HG03558 (cell line): ENCODE results near the gene NLRX1.
A peak's percentile ranks its signal among the peaks of the same experiment; 100 is the strongest.
"Not testable (repeated sequence)": the region's sequence is repeated elsewhere in the genome, so short reads cannot be mapped to it uniquely, and the experiment has no call there.

Experiments used
- ATAC-seq: cut with Tn5 transposase; IDR thresholded peaks from one replicate; pipeline ENCODE4 v1.9.1; 2021; ENCODE audit warnings: moderate number of reproducible peaks; ENCODE audit not compliant: unreplicated experiment; ENCODE audit errors: extremely low read depth

The NLRX1 gene

DNA sequence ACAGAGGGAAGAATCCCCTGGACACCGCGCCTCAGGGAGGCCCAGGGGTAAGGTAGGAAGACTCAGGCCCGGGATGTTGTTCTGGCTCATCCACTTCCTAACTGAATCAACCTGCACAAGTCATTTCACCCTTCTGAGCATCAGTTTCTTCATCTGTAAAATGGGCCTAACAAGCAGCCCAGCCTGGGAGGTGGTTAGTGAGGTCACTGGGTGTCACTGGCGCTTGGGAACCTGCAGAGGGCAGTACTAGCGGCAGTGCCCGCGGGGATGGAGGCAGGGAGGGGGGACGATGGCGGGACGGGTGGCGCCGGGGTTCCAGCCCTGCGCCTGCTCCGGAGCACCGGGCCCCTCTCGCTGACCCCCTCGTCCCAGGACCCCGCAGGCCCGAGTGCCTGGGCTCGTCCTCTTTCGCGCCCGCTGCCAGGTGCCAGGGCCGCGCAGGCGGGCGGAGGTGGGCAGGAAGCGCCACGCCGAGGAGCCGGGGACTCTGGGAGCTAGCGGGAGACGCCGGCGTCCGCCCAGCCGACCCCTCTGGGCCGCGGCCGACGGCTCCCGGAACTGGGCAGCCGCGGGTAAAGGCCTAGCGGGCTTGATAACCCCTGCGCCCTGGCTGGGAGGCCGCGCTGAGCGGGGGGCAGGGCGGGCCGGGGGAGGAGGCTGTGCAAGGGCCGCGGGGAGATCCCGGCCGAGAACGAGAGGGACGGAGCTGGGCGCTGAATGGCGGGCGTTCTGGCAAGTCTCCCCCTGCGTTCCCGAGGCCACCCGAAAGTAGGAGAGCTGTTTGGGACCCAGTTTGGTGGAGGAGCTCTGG, at the start of gene NLRX1:
Gene NLRX1 (plus strand): TSS at position 255 of the 811 bp plus-strand sequence. CDS start 2,679 bp downstream, outside the sequence.
- ATAC-seq: peak; percentile 69

DNA sequence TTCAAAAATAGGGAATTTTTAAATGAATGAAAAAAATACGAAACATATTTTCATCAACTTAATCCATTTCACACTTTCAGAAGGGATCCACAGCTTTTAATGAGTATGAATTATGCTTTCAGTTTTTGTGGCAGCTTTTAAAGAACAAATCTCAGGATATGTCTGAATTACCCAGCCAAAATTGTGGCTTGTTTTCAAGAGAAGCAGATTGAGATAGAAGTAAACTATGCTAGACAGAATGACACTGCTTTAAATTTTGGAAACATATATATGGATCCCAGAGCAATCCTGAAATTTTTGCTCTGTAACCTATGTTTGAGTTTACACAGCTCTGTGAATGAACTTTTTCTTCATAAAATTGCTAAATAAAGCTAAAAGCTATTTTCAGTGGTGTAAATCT, 49.6 kb upstream of the NLRX1 start:
- no peak for ATAC-seq

- ATAC-seq: no peak
These were observed 47.9 kb upstream of the NLRX1 start for GRCh38 chr11:119120639-119121007.

- peak; percentile 89 for ATAC-seq
These were observed 47.3 kb upstream of the NLRX1 start, which contains the start of gene HINFP for GRCh38 chr11:119121008-119121810. HINFP (plus strand) TSS chr11:119121580; CDS start chr11:119126945, 5,365 bp downstream.

DNA sequence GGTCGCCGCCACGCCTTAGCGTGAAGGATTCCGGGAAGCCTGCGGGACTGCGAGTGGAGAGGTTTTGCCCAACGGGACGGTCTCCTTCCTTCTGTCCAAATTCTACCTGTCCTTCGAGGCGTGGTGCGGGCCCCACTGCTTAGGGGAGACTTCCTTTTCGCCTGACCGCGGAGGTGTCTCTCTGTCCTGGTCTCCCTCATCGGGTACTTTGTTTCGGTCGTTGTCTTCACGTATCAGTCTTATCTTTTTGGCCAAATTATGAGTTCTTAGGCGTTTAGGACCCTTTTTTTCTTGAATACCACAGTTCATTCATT, 46.8 kb upstream of the NLRX1 start:
- ATAC-seq: no peak

GRCh38 chr11:119125821-119126220, 42.7 kb upstream of the NLRX1 start:
- ATAC-seq: no peak

DNA sequence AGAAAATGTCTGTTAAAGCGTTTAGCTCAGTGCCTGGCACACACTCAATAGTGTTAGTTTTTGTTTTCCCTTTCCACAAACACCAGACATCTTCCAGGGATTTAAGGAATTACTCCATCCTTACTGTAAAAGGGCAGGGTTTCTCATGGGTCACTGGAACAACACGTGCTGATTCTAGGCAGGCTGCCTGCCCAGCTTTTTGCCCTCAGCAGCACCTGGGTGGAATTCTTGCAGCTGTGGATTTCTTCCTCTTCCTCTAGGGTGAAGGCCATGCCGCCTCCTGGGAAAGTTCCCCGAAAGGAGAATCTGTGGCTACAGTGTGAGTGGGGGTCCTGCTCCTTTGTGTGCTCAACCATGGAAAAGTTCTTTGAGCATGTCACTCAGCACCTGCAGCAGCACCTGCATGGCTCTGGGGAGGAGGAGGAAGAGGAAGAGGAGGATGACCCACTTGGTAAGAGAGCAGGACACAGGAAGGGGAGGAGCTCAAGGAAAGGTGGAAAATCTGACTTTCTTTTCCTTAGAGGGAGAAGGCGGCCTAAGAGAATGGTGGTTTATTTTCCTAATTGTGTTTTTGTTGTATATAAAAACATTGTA, 41.8 kb upstream of the NLRX1 start:
- no peak for ATAC-seq

DNA sequence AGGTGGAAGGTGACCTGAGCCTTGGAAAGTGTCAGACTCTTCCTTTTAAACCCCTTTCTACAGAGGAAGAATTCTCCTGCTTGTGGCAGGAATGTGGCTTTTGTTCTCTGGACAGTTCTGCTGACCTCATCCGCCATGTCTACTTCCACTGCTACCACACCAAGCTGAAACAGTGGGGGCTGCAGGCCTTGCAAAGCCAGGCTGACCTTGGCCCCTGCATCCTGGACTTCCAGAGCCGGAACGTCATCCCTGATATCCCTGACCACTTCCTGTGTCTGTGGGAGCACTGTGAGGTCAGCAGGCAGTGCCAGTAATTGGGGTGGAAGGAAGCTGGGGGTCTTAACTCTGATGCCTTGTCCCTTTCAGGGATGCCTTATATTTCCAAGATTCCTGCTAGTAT, 37.9 kb upstream of the NLRX1 start:
- no peak for ATAC-seq

GRCh38 chr11:119134389-119134978, 34.0 kb upstream of the NLRX1 start:
- ATAC-seq: no peak

- not testable (repeated sequence) for ATAC-seq
These were observed 29.2 kb upstream of the NLRX1 start for GRCh38 chr11:119139276-119139675.

DNA sequence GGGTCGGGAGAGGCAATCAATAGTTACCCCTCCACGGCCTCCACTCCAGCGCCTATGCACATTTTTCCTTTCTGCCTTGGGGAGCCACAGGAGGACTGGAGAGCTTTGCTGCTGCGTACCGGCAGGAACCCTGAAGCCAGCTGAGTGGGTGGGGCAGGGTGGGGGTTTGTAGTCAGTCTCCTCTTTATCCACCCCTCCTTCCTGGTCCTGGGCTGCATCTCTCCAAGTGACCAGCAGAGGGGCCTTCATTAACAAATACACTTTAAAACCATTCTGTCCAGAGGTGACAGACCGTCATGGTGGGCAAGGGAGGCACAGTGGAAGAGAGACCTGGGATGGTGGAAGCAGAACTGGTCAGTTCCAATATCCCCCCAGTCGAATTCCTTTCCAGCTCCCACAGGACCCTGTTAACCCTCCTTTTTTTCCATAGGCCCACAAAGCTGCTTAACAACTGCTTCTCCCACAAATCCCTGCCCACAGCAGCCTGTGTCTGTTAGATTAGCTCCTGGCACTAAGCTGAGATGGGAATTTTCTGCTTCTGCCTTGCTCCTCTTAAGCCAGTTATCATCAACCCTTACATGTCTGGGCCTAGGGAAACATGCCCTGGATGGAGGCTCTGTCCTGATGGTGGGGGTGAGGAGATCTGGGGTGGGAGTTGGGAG, 23.6 kb upstream of the NLRX1 start:
- no peak for ATAC-seq

- no peak for ATAC-seq
These were observed 23.0 kb upstream of the NLRX1 start for GRCh38 chr11:119145551-119145950.

GRCh38 chr11:119147604-119148333, 20.8 kb upstream of the NLRX1 start:
- no peak for ATAC-seq

- ATAC-seq: no peak
These were observed 19.9 kb upstream of the NLRX1 start for GRCh38 chr11:119148720-119149017.

DNA sequence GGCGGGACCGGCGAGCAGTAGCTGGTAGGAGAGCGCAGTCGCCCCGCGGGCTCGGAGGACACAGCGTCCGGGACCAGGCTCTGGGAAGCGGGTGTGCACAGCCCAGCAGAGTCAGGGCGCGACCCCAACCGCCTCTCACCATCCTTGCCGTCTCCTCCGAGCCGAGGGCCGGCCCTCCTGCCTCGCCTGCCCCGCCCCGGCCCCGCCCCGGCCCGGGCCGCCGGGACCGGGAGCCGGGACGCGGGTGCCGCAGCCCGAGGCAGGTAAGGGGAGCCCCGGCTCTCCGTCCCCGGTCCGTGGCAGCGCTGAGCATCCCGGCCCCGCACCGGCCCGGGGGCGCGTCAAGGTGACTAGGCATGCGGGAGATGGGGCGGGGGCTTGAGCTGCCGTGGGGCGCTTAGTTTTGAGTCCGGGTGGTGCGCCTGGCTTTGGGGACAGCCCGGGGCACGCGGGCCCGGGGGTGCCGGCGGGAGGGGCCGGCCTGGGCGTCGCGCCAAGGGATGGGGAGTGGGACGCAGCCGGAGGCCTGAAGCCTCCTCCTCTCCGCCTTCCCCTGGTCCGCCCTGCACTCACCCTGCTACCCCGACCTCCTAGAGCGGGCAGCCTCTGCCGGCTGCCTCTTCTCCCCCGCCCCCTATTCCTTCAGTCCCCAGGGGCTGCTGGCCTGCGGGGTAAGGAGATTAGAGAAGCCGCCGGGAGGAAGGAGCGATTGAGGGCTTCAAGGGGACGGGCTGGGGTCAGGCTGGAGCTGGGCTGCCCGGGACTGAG, 19.3 kb upstream of the NLRX1 start, which contains the start of gene ABCG4:
Gene ABCG4 (plus strand): TSS at position 35 of the 768 bp plus-strand sequence. CDS start 914 bp downstream, outside the sequence.
- ATAC-seq: no peak

DNA sequence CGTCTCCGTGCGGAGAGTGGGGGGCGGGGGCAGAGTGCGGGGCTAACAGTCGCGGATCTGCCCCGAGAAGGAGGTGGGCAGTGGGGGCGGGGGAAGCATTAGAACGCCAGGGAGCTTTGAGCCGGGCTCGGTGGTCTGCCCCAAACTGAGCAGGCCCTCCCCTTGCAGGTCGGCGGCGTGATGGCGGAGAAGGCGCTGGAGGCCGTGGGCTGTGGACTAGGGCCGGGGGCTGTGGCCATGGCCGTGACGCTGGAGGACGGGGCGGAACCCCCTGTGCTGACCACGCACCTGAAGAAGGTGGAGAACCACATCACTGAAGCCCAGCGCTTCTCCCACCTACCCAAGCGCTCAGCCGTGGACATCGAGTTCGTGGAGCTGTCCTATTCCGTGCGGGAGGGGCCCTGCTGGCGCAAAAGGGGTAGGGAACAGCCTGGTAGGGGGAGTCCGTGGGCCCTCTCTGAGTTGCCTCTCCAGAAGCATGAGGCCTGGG, 18.7 kb upstream of the NLRX1 start:
- no peak for ATAC-seq

DNA sequence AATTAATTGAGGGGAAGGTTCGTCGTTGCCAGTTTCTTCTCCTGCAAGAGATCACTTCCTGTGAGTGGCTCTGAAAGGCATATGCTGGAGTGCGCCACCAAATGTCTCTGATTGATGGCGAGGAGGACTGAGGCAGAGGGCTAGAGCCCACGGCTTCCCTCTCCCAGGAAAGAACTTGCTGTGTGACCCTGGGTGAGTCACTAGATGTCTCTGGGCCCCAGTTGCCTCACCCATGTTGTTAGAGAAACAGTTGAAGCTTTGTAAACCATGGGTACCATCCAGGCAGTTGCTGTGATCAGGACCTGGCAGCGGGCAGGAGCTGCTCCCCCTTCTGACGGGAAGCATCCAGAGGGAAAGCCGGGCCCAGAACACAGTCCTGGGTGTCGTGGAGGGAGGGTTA, 16.5 kb upstream of the NLRX1 start:
- ATAC-seq: no peak

GRCh38 chr11:119152604-119153003, 15.9 kb upstream of the NLRX1 start:
- no peak for ATAC-seq
